Measurements from ENCODE around the gene CYP3A4. TPM values are rescaled to one million over a fixed set of nuclear protein-coding genes. Genes with fewer than 3 reads are reported as not detected.

CYP3A4 gene
- total and polyA plus RNA-seq, 2 of the 13 experiments (the other 11 are each of a cell fraction or from before 2014, with no cell fraction given), result 0.11 to 0.24 TPM

DNA sequence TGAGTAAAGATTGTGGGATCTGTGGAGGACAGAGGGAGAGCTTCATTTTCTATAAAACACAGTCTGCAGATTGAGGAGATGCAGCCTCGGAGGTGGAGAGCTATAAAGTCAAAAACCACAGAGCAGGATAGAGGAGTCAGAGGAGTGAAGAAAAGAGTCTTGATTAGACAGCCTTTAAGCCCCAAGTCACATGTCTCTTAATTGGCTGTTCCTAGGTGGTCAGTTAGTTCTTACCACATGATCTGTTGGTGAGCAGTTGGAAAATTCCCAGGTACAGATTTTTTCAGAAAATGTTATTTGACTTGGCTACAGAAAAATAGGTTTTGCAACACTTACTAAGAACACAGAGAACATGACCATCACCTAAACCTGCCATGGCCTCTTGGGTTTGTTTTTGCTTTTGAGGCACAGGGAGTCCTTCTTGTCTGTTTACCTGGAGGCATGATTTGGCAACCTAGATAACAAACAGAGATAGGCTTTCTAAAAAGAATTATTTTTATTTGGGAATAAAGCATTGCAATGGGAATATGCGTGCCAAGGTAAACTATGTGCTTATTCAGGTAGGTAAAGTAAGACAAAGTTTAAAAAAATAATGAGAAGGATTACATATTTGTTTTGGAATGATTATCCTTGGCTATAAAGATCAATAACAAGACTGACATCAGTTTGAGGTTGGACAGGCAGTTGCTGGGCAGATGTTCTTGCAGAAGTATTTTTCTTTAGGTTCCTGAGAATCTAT lies 43.2 kb upstream of the CYP3A4 start (continued):
- TF ChIP-seq FOXK1 (CRISPR knock-in tag; IDR thresholded peaks at IDR 0.05; ENCODE audit: borderline replicate concordance, low read depth) (peak; percentile 93; the same call in 1 of the 2 replicates), ZNF24 (IDR thresholded peaks at IDR 0.05) (no peak), NFKBIZ (CRISPR knock-in tag; IDR thresholded peaks at IDR 0.05) (peak; percentile 77; the same call in 1 of the 2 replicates), ZNF605 (CRISPR knock-in tag; IDR thresholded peaks at IDR 0.05) (no peak; the same call in 1 of the 2 replicates), ZNF205 (CRISPR knock-in tag; IDR thresholded peaks at IDR 0.05) (no peak; the same call in 1 of the 2 replicates), HIVEP1 (CRISPR knock-in tag; IDR thresholded peaks at IDR 0.05) (no peak), ZNF788 (CRISPR knock-in tag; IDR thresholded peaks at IDR 0.05; ENCODE audit: borderline replicate concordance) (0 out of 2 replicates have a peak, but pooled peaks have one; percentile 45), HOXD1 (CRISPR knock-in tag; IDR thresholded peaks at IDR 0.05) (0 out of 2 replicates have a peak, but pooled peaks have one; percentile 67), KDM3A (CRISPR knock-in tag; IDR thresholded peaks at IDR 0.05; ENCODE audit: low read depth) (no peak), ZZZ3 (CRISPR knock-in tag; IDR thresholded peaks at IDR 0.05; ENCODE audit: borderline replicate concordance) (no peak), PRPF4 (IDR thresholded peaks at IDR 0.05; ENCODE audit: low read depth, low read length, poor library complexity, severe bottlenecking) (no peak), HMG20B (CRISPR knock-in tag; conservative IDR thresholded peaks at IDR 0.05) (peak; percentile 85), FOXJ3 (CRISPR knock-in tag; IDR thresholded peaks at IDR 0.05; ENCODE audit: borderline replicate concordance) (peak; percentile 98), IKZF1 (IDR thresholded peaks at IDR 0.05) (no peak), ELF4 (CRISPR knock-in tag; IDR thresholded peaks at IDR 0.05; ENCODE audit: borderline replicate concordance) (no peak), NPAS2 (CRISPR knock-in tag; IDR thresholded peaks at IDR 0.05; ENCODE audit: borderline replicate concordance) (no peak), ZNF556 (CRISPR knock-in tag; IDR thresholded peaks at IDR 0.05; ENCODE audit: borderline replicate concordance) (peak; percentile 37; the same call in 1 of the 2 replicates), ZNF564 (CRISPR knock-in tag; IDR thresholded peaks at IDR 0.05) (0 out of 2 replicates have a peak, but pooled peaks have one; percentile 32), RARA (CRISPR knock-in tag; IDR thresholded peaks at IDR 0.05) (peak; percentile 95)
- TF ChIP-seq, protein P1, sequence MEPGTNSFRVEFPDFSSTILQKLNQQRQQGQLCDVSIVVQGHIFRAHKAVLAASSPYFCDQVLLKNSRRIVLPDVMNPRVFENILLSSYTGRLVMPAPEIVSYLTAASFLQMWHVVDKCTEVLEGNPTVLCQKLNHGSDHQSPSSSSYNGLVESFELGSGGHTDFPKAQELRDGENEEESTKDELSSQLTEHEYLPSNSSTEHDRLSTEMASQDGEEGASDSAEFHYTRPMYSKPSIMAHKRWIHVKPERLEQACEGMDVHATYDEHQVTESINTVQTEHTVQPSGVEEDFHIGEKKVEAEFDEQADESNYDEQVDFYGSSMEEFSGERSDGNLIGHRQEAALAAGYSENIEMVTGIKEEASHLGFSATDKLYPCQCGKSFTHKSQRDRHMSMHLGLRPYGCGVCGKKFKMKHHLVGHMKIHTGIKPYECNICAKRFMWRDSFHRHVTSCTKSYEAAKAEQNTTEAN (CRISPR knock-in tag; conservative IDR thresholded peaks at IDR 0.05), result peak; percentile 85
- TF ChIP-seq, protein P2, sequence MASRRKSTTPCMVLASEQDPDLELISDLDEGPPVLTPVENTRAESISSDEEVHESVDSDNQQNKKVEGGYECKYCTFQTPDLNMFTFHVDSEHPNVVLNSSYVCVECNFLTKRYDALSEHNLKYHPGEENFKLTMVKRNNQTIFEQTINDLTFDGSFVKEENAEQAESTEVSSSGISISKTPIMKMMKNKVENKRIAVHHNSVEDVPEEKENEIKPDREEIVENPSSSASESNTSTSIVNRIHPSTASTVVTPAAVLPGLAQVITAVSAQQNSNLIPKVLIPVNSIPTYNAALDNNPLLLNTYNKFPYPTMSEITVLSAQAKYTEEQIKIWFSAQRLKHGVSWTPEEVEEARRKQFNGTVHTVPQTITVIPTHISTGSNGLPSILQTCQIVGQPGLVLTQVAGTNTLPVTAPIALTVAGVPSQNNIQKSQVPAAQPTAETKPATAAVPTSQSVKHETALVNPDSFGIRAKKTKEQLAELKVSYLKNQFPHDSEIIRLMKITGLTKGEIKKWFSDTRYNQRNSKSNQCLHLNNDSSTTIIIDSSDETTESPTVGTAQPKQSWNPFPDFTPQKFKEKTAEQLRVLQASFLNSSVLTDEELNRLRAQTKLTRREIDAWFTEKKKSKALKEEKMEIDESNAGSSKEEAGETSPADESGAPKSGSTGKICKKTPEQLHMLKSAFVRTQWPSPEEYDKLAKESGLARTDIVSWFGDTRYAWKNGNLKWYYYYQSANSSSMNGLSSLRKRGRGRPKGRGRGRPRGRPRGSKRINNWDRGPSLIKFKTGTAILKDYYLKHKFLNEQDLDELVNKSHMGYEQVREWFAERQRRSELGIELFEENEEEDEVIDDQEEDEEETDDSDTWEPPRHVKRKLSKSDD (CRISPR knock-in tag; IDR thresholded peaks at IDR 0.05; ENCODE audit: low read depth), result no peak
- TF ChIP-seq, protein P3, sequence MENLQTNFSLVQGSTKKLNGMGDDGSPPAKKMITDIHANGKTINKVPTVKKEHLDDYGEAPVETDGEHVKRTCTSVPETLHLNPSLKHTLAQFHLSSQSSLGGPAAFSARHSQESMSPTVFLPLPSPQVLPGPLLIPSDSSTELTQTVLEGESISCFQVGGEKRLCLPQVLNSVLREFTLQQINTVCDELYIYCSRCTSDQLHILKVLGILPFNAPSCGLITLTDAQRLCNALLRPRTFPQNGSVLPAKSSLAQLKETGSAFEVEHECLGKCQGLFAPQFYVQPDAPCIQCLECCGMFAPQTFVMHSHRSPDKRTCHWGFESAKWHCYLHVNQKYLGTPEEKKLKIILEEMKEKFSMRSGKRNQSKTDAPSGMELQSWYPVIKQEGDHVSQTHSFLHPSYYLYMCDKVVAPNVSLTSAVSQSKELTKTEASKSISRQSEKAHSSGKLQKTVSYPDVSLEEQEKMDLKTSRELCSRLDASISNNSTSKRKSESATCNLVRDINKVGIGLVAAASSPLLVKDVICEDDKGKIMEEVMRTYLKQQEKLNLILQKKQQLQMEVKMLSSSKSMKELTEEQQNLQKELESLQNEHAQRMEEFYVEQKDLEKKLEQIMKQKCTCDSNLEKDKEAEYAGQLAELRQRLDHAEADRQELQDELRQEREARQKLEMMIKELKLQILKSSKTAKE (CRISPR knock-in tag; IDR thresholded peaks at IDR 0.05; ENCODE audit: borderline replicate concordance), result peak; percentile 66; the same call in 1 of the 2 replicates

Data from HepG2 (cell line).